ENCODE measurements around the gene CDCP1.

Gene CDCP1, protein sequence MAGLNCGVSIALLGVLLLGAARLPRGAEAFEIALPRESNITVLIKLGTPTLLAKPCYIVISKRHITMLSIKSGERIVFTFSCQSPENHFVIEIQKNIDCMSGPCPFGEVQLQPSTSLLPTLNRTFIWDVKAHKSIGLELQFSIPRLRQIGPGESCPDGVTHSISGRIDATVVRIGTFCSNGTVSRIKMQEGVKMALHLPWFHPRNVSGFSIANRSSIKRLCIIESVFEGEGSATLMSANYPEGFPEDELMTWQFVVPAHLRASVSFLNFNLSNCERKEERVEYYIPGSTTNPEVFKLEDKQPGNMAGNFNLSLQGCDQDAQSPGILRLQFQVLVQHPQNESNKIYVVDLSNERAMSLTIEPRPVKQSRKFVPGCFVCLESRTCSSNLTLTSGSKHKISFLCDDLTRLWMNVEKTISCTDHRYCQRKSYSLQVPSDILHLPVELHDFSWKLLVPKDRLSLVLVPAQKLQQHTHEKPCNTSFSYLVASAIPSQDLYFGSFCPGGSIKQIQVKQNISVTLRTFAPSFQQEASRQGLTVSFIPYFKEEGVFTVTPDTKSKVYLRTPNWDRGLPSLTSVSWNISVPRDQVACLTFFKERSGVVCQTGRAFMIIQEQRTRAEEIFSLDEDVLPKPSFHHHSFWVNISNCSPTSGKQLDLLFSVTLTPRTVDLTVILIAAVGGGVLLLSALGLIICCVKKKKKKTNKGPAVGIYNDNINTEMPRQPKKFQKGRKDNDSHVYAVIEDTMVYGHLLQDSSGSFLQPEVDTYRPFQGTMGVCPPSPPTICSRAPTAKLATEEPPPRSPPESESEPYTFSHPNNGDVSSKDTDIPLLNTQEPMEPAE

DNA sequence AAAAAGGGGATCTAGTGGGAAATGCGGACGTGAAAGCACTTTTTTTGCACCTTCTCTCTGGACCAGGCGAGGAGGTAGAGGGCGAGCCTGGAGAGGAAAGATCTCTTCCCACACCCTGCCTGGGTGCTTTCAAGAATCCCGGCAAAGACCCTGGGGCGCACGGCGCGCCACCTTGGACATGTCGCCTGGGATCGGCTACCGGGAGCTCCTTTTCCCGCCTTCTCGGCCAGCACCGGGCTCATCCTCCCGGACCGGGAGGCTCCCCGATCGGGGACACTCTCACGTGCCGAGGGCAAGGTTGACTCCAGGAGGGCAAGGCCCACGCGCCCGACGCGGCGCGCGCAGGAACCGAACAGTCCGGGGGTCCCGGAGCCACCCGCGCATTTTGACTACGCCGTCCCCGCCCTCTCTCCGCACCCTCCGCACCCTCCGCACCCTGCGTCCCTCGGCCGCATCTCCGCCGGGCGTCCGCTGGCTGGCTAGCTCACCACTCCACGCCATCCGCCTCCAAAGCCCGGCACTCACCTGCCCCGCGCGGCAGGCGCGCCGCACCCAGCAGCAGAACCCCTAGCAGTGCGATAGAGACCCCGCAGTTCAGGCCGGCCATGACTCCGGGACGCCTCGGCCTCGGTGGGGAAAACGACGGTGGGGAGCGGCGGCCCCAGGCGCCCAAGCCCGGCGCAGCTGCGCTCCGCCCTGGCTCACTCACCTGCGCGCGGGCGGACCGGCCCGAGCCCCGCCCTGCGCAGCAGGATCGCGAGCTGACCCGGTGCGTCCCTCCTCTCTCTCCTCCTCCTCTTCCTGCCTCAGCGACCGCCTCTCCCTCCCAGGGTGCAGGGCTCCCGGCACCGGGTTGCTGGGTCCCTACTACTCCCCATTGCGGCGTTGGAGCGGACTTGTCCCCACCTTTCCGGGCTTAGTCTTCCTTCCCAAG is at the start of gene CDCP1:
Gene CDCP1, minus strand, starts transcription at position 698 of the 934 bp plus-strand sequence. Its CDS starts 91 bp downstream, at position 607.
- no peak for DNase-seq

- DNase-seq = no peak
Measured at GRCh38 chr3:45194791-45195190, 48.6 kb upstream of the CDCP1 start.

DNA sequence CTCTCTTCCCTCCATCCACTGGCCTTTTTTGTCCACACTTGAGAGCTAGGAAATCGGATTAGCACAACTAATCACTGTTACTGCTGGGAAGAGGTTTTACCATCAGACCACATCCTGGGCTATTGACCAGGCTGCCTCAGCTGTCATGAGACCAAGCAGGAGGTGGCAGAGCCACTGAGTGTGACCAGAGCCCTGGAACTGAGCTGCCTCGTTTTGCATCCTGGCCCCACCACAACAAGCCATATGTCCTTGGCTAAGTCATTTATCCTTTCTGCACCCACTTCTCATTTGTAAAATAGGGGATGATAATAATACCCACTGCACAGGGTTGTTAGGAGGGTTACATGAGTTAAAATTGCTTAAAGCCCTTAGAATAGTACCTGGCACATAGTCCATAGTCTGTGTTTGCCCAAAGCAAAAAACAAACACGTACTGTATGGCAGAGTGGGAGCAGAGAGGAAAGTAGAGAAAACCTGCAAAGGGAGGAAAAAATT is 45.8 kb upstream of the CDCP1 start:
- DNase-seq = no peak

- no peak for DNase-seq
Measured at GRCh38 chr3:45191424-45191823, 45.2 kb upstream of the CDCP1 start.

- DNase-seq = no peak
Measured at GRCh38 chr3:45188719-45189659, 42.8 kb upstream of the CDCP1 start.

- DNase-seq = no peak
Measured at GRCh38 chr3:45187694-45188141, 41.5 kb upstream of the CDCP1 start.

- no peak for DNase-seq
Measured at GRCh38 chr3:45186871-45187270, 40.7 kb upstream of the CDCP1 start.

- no peak for DNase-seq
Measured at GRCh38 chr3:45185461-45185860, 39.3 kb upstream of the CDCP1 start.

GRCh38 chr3:45185052-45185451 is 38.9 kb upstream of the CDCP1 start:
- no peak for DNase-seq

DNA sequence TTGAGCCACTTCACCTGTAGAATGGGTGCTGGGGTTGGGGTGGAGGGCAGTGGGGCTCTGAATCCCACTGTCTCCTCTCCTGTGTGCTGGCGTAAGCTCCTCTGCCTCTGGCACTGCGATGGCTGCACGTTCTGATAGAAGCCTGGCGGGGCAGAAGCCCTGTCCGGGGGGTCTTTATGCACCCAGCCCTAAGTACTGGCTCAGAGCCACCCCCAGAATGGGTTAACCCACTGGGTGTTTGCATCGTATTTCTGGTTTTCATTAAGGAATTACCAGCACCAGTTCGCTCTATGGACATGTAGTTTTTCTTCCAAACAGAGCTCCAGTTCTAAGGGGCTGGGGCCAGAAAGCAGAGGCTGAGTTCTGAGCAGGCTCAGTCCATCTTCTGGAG is 37.7 kb upstream of the CDCP1 start:
- DNase-seq = no peak

GRCh38 chr3:45182915-45183871 is 37.0 kb upstream of the CDCP1 start:
- no peak for DNase-seq

- no peak for DNase-seq
Measured at GRCh38 chr3:45181496-45181895, 35.3 kb upstream of the CDCP1 start.

- no peak for DNase-seq
Measured at GRCh38 chr3:45180899-45181298, 34.7 kb upstream of the CDCP1 start.

DNA sequence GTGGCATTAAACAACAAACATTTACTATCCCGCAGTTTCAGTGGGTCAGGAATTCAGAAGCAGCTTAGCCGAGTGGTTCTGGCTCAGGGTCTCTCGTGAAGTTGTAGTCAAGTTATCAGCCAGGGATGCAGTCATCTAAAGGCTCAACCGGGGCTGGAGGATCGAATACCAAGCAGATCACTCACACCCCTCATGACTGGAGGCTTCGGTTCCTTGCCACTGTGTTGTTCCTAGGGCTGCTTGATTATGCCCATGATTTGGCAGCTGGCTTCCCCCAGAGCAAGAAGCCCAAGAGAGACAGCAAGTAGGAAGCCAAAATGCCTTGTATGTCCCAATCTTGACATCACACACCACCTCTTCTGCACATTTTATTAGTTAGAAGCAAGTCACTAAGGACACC is 33.9 kb upstream of the CDCP1 start:
- DNase-seq = no peak

DNA sequence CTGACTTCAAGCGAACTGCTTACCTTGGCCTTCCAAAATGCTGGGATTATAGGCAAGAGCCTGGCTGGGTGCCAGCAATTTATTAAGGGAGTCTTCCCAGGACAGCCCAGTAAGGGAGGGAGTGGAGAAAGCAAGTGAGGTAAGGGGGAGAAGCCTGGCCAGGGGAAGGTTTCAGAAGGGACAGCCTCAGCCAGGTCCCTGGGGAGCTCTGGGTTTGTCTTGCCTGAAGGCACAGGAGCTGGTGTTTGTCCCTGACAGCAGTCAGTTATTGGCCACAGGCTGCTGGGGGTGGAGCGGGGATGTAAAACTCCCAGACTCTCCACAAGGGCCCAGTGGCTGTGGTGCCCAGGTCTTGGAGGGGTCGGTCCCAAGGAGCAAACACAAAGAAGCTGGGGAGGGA is 33.0 kb upstream of the CDCP1 start:
- no peak for DNase-seq

GRCh38 chr3:45178183-45179023 is 32.2 kb upstream of the CDCP1 start:
- DNase-seq = no peak

DNA sequence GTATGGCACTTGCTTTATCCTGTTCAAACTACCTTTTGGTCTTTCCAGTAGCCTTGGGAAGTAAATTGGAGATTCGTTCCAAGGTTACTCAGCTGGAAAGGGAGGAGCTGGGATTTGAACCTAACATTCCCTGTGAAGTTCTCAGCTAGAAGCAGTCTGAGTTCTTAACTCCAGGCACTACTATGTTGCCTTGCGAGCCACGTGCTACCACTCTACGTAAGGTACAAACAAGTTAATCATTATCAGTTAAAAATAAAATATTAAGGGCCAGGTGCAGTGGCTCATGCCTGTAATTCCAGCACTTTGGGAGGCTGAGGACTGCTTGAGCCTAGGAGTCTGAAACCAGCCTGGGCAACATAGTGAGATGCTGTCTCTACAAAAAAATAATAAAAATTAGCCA is 30.7 kb upstream of the CDCP1 start:
- no peak for DNase-seq

DNA sequence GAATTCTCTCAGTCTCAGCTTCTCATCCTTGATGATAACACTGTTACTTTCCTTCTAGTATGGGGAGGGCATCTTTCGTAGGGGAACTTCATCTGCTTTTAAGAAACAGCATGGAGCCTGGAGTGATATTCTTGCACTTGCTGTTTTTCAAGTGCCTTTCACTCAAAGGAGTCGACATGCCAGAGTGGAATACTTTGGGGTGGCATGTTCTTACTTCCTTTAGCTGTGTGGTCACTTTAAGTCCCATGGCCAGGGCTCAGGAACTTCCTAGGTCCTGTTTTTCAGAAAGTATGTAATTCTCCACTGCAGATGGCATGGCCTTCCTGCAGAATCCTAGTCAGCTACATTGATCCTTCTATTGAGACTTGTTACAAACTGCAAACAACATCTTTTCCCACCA is 28.1 kb upstream of the CDCP1 start:
- no peak for DNase-seq

DNA sequence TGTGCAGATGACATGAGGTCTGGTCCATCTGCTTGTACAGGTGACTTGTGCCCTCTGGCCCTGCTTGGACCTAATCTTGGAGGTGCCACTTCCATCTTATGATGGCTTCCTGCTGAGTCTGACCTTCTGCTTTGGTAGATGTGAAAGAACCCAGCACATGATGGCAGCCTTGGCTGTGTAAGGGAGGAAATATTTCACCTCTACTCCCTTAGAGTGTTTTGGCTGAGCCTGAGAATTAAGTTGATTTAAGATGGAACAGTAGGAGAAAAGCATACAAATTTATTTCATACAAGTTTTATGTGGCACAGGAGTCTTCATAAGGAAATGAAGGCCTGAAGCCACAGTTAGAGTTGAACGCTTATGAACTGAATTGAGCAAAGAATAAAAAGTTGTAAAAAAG is 27.6 kb upstream of the CDCP1 start:
- DNase-seq = no peak

Data from NCI-H1694 treated with DMSO at 0.1 percent for 48 hours (cell line).